SK-N-SH treated with all-trans-retinoic acid at 6 μM for 48 hours (cell line): Measurements from ENCODE around the gene STK11.

Experiments
- ATAC-seq: fragments of 200-7000 bp; cut with Tn5 transposase; 3 replicates; pipeline ENCODE4 v1.9.1; 2020; ENCODE audit warnings: mild to moderate bottlenecking, moderate library complexity
- ARNTL ChIP-seq: fragments of 450-650 bp; formaldehyde crosslinking; IDR thresholded peaks from 2 replicates; pipeline ENCODE4 v1.5.0; 2020; ENCODE audit warnings: low read depth, mild to moderate bottlenecking, moderate library complexity, borderline replicate concordance
- BACH2 ChIP-seq: fragments of 250-450 bp; sonication (Bioruptor Pico); IDR thresholded peaks from 2 replicates; pipeline ENCODE4 v1.9.0; 2021; ENCODE audit warnings: mild to moderate bottlenecking, borderline replicate concordance
- CSDC2 ChIP-seq: fragments of 250-450 bp; sonication (Bioruptor Pico); IDR thresholded peaks from 2 replicates; pipeline ENCODE4 v1.5.0; 2020; ENCODE audit warnings: mild to moderate bottlenecking, moderate library complexity
- CSRNP3 ChIP-seq: fragments of 250-450 bp; sonication (Bioruptor Pico); IDR thresholded peaks from 2 replicates; pipeline ENCODE4 v1.5.1; 2021; ENCODE audit warnings: mild to moderate bottlenecking, moderate library complexity
- ESRRG ChIP-seq: fragments of 250-450 bp; sonication (Bioruptor Pico); IDR thresholded peaks from 2 replicates; pipeline ENCODE4 v1.6.1; 2021; ENCODE audit warnings: mild to moderate bottlenecking
- GLIS3 ChIP-seq: fragments of 250-450 bp; sonication (Bioruptor Pico); IDR thresholded peaks from 2 replicates; pipeline ENCODE4 v1.5.0; 2020; ENCODE audit warnings: mild to moderate bottlenecking, moderate library complexity
- ISL1 ChIP-seq: fragments of 250-450 bp; sonication (Bioruptor Pico); IDR thresholded peaks from 2 replicates; pipeline ENCODE4 v2.1.2; 2022; ENCODE audit warnings: mild to moderate bottlenecking, moderate library complexity
- OSR1 ChIP-seq: fragments of 250-450 bp; sonication (Bioruptor Pico); IDR thresholded peaks from 2 replicates; pipeline ENCODE4 v1.8.0; 2022; ENCODE audit warnings: moderate library complexity, mild to moderate bottlenecking, inconsistent platforms
- PPARA ChIP-seq: fragments of 250-450 bp; sonication (Bioruptor Pico); IDR thresholded peaks from 2 replicates; pipeline ENCODE4 v1.5.0; 2020; ENCODE audit warnings: mild to moderate bottlenecking, borderline replicate concordance
- RARB ChIP-seq: fragments of 250-450 bp; sonication (Bioruptor Pico); IDR thresholded peaks from 2 replicates; pipeline ENCODE4 v1.8.0; 2021; ENCODE audit warnings: mild to moderate bottlenecking, moderate library complexity
- SNAI2 ChIP-seq: fragments of 250-450 bp; sonication (Bioruptor Pico); IDR thresholded peaks from 2 replicates; pipeline ENCODE4 v1.5.0; 2020; ENCODE audit warnings: mild to moderate bottlenecking, moderate library complexity
- TCF4 ChIP-seq: fragments of 250-450 bp; sonication (Bioruptor Pico); IDR thresholded peaks from 2 replicates; pipeline ENCODE4 v1.8.0; 2021; ENCODE audit warnings: mild to moderate bottlenecking, moderate library complexity, borderline replicate concordance
- TOX ChIP-seq: fragments of 250-450 bp; sonication (Bioruptor Pico); IDR thresholded peaks from 2 replicates; pipeline ENCODE4 v1.8.0; 2021; ENCODE audit warnings: mild to moderate bottlenecking, moderate library complexity, borderline replicate concordance
- ZC3H10 ChIP-seq: fragments of 250-450 bp; sonication (Bioruptor Pico); IDR thresholded peaks from 2 replicates; pipeline ENCODE4 v1.5.1; 2021; ENCODE audit warnings: mild to moderate bottlenecking, moderate library complexity
- ZFP3 ChIP-seq: fragments of 250-450 bp; sonication (Bioruptor Pico); IDR thresholded peaks from 2 replicates; pipeline ENCODE4 v1.5.0; 2020; ENCODE audit warnings: mild to moderate bottlenecking, moderate library complexity
- ZFP30 ChIP-seq: fragments of 450-650 bp; formaldehyde crosslinking; IDR thresholded peaks from 2 replicates; pipeline ENCODE4 v1.5.0; 2022; ENCODE audit warnings: mild to moderate bottlenecking, moderate library complexity
- ZNF565 ChIP-seq: fragments of 450-650 bp; formaldehyde crosslinking; conservative IDR thresholded peaks from 2 replicates; pipeline ENCODE4 v1.5.0; 2020; ENCODE audit warnings: low read depth, mild to moderate bottlenecking, moderate library complexity
- ZNF70 ChIP-seq: fragments of 450-650 bp; formaldehyde crosslinking; IDR thresholded peaks from 2 replicates; pipeline ENCODE4 v1.5.0; 2020; ENCODE audit warnings: mild to moderate bottlenecking, moderate library complexity
- ZNF8 ChIP-seq: fragments of 450-650 bp; formaldehyde crosslinking; IDR thresholded peaks from 2 replicates; pipeline ENCODE4 v1.5.0; 2020; ENCODE audit warnings: mild to moderate bottlenecking, moderate library complexity
- TF ChIP-seq, protein P1 (sequence below): fragments of 250-450 bp; sonication (Bioruptor Pico); IDR thresholded peaks from 2 replicates; pipeline ENCODE4 v1.8.0; 2021; ENCODE audit warnings: low read depth, mild to moderate bottlenecking, moderate library complexity, borderline replicate concordance
- TF ChIP-seq, protein P2 (sequence below): fragments of 250-450 bp; sonication (Bioruptor Pico); IDR thresholded peaks from 2 replicates; pipeline ENCODE4 v1.8.0; 2020; ENCODE audit warnings: mild to moderate bottlenecking, moderate library complexity, borderline replicate concordance
- TF ChIP-seq, protein P3 (sequence below): fragments of 250-450 bp; sonication (Bioruptor Pico); IDR thresholded peaks from 2 replicates; pipeline ENCODE4 v1.5.1; 2020; ENCODE audit warnings: low read depth, mild to moderate bottlenecking, moderate library complexity

STK11 gene

GRCh38 chr19:1173845-1174809 is 31.5 kb upstream of the STK11 start, which contains the start of gene SBNO2:
TSS of gene SBNO2 (minus strand) at chr19:1174268. CDS start at chr19:1154276, 19,992 bp downstream.
- ATAC-seq, result peak; percentile 56
- TF ChIP-seq PPARA (CRISPR knock-in tag) (no peak), TOX (CRISPR knock-in tag) (no peak), ZNF565 (no peak), SNAI2 (CRISPR knock-in tag) (no peak), BACH2 (CRISPR knock-in tag) (no peak), ZFP30 (no peak; the same call in 1 of the 2 replicates), RARB (CRISPR knock-in tag) (no peak)
- TF ChIP-seq, protein P1, sequence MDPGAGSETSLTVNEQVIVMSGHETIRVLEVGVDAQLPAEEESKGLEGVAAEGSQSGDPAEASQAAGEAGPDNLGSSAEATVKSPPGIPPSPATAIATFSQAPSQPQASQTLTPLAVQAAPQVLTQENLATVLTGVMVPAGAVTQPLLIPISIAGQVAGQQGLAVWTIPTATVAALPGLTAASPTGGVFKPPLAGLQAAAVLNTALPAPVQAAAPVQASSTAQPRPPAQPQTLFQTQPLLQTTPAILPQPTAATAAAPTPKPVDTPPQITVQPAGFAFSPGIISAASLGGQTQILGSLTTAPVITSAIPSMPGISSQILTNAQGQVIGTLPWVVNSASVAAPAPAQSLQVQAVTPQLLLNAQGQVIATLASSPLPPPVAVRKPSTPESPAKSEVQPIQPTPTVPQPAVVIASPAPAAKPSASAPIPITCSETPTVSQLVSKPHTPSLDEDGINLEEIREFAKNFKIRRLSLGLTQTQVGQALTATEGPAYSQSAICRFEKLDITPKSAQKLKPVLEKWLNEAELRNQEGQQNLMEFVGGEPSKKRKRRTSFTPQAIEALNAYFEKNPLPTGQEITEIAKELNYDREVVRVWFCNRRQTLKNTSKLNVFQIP (CRISPR knock-in tag), result no peak

DNA sequence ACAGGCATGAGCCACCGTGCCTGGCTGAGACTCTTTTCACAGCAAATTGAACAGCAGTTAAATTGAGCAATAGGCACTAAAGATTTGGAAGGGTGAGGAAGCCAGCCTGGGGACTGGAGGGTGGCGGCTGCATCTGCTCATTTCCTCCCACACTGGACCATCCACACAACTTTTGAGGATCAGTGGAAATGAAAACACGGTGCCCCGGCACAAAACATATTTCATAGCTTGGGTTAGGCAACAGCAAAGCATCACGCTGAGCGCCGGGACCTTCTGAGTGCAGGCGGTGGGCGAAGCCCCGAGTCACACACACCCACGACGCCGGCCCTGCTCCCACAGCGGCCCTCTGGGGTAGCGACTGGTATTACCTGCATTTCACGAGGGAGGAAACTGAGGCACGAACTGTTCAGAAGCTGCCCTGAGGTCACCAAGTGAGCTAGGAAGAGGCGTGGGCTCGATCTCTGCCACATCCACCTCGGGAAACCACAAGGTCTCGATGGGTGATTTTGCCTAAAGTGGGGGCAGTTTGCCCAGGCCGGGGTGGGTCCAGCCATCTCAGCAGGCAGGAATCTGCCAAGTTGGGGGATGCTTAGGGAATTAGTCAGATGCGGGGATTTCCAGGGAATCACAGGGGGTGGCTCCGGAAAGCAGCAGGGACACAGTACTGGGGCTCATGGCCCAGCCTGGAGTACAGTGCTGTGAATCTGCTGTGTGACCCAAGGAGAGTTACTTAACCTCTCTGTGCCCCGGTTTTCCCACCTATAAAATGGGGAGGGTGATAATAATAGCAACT is 28.1 kb upstream of the STK11 start:
- ATAC-seq, result peak; percentile 54
- TF ChIP-seq OSR1 (CRISPR knock-in tag) (no peak), ESRRG (CRISPR knock-in tag) (no peak), TCF4 (CRISPR knock-in tag) (no peak), ZFP30 (no peak), ZC3H10 (no peak), PPARA (CRISPR knock-in tag) (no peak), RARB (CRISPR knock-in tag) (no peak), SNAI2 (CRISPR knock-in tag) (no peak), CSDC2 (CRISPR knock-in tag) (no peak), TOX (CRISPR knock-in tag) (no peak)
- TF ChIP-seq, protein P2, sequence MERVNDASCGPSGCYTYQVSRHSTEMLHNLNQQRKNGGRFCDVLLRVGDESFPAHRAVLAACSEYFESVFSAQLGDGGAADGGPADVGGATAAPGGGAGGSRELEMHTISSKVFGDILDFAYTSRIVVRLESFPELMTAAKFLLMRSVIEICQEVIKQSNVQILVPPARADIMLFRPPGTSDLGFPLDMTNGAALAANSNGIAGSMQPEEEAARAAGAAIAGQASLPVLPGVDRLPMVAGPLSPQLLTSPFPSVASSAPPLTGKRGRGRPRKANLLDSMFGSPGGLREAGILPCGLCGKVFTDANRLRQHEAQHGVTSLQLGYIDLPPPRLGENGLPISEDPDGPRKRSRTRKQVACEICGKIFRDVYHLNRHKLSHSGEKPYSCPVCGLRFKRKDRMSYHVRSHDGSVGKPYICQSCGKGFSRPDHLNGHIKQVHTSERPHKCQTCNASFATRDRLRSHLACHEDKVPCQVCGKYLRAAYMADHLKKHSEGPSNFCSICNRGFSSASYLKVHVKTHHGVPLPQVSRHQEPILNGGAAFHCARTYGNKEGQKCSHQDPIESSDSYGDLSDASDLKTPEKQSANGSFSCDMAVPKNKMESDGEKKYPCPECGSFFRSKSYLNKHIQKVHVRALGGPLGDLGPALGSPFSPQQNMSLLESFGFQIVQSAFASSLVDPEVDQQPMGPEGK (CRISPR knock-in tag), result no peak; the same call in 1 of the 2 replicates
- TF ChIP-seq, protein P1 (CRISPR knock-in tag), result no peak

- TF ChIP-seq CSRNP3 (CRISPR knock-in tag), result no peak
- no peak for TF ChIP-seq ZNF8 (CRISPR knock-in tag)
- no peak for TF ChIP-seq ZNF70
- no peak for TF ChIP-seq RARB (CRISPR knock-in tag)
- TF ChIP-seq BACH2 (CRISPR knock-in tag), result no peak
- no peak for TF ChIP-seq ZFP30
- TF ChIP-seq OSR1 (CRISPR knock-in tag), result no peak
- TF ChIP-seq ISL1, result no peak
- ATAC-seq, result no peak
Observed at GRCh38 chr19:1181606-1182005, 24.0 kb upstream of the STK11 start.

GRCh38 chr19:1182068-1182467 is 23.5 kb upstream of the STK11 start:
- ATAC-seq, result no peak
- no peak for TF ChIP-seq RARB (CRISPR knock-in tag)
- TF ChIP-seq ARNTL (CRISPR knock-in tag), result no peak
- no peak for TF ChIP-seq ISL1
- no peak for TF ChIP-seq ZFP30
- TF ChIP-seq, protein P3, sequence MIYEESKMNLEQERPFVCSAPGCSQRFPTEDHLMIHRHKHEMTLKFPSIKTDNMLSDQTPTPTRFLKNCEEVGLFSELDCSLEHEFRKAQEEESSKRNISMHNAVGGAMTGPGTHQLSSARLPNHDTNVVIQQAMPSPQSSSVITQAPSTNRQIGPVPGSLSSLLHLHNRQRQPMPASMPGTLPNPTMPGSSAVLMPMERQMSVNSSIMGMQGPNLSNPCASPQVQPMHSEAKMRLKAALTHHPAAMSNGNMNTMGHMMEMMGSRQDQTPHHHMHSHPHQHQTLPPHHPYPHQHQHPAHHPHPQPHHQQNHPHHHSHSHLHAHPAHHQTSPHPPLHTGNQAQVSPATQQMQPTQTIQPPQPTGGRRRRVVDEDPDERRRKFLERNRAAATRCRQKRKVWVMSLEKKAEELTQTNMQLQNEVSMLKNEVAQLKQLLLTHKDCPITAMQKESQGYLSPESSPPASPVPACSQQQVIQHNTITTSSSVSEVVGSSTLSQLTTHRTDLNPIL, result no peak
- TF ChIP-seq ZFP3 (CRISPR knock-in tag), result no peak
- no peak for TF ChIP-seq TOX (CRISPR knock-in tag)
- TF ChIP-seq PPARA (CRISPR knock-in tag), result no peak
- no peak for TF ChIP-seq ESRRG (CRISPR knock-in tag)
- TF ChIP-seq ZNF565, result no peak
- no peak for TF ChIP-seq GLIS3 (CRISPR knock-in tag)
- no peak for TF ChIP-seq TCF4 (CRISPR knock-in tag)
- no peak for TF ChIP-seq OSR1 (CRISPR knock-in tag)
- TF ChIP-seq, protein P1 (CRISPR knock-in tag), result no peak
- no peak for TF ChIP-seq CSDC2 (CRISPR knock-in tag)
